ENCODE results near the gene LDHD. TPM values are rescaled to one million over a fixed set of nuclear protein-coding genes. Genes with fewer than 3 reads are reported as not detected.

The LDHD gene
- polyA plus RNA-seq, 1 donor (not counting 4 experiments of a cell fraction or from before 2014, with no cell fraction given): 0.34 TPM

DNA sequence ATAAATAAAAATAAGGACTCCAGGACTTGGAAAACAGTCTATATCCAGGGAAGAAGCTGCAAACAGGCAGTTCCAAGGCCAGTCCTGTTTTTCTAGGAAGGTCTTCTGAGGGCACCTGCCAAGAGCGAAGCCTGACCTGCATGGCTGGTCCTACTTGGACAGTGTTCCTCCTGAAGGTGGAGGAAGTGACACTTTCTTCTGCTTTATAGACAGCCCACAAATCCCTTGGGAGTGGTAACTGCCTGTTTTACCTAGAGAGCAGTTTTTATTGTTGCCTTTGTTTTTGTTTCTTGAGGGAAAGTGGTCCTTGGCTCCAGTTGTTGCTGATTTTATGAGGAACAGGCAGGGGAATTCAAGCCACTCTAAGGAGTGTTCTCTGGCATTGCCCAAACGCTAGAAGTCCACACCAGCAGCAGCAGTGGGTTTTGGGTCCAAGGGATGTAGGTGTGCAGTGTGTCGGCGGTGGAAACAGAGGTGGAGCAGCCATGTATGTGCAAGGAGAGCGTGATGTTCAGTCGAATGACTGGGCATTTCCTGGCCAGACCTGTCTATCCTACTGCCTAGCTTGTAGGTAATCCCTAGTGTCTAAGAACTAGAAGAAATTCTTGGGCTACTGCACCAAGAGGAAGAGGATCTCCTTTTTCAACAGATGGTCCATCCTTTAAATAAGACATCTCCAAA lies 35.3 kb downstream of the LDHD start:
- Histone ChIP-seq H3K27ac (ENCODE audit: control insufficient read depth, insufficient read depth, low read length) (no peak overlapping the region), H3K79me2 (ENCODE audit: control insufficient read depth, insufficient read depth, low read length) (peaks cover 18% of the 10 kb centered on the region)
- FAIRE-seq: no peak

DNA sequence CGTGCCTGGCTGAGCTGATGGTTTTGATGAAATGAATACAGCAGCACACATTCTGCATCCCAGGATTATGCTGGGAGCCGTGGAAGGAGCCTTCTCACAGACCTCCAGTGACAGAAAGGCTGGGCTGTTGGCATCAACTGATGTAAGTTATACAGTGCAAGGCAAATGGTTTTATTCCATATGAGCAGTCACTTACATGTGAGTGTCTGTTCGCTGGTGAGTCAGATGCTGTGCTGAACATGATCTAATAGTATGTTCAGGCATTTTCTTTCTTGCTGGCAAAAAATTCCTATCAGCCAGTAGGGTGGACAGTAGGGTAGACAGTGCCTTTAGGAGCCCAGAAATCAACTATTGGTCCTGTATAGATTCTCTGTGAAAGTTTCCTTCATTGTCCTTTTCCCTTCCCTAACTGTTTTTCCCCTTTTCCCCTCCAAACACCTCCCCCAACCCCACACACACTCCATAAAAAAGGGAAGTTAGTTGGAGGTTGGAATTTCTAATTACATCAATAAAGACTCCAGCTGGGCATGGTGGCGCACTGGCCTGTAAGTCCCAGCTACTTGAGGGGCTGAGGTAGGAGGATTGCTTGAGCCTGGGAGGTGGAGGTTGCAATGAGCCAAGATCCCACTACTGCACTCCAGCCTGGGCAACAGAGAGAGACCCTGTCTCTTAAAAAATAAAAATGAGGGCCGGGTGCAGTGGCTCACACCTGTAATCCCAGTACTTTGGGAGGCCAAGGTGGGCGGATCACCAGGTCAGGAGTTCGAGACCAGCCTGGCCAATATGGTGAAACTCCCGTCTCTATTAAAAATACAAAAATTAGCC lies 36.2 kb downstream of the LDHD start:
- Histone ChIP-seq H3K9me3 (ENCODE audit: control insufficient read depth, low read depth, low read length) (no peaks in the 10 kb centered on the region), H3K79me2 (ENCODE audit: control insufficient read depth, insufficient read depth, low read length) (peaks cover 25% of the 10 kb centered on the region), H3K9me1 (ENCODE audit: control insufficient read depth, extremely low read depth, insufficient read depth, low read length) (no peaks in the 10 kb centered on the region), H3K27ac (ENCODE audit: control insufficient read depth, insufficient read depth, low read length) (no peak overlapping the region), H2AFZ (ENCODE audit: control insufficient read depth, low read length) (no peak overlapping the region), H3K4me2 (ENCODE audit: control insufficient read depth, extremely low read depth, insufficient read depth, low read depth, low read length) (no peak overlapping the region), H3K36me3 (ENCODE audit: control insufficient read depth in 2 of 2, extremely low read depth in 1 of 2, insufficient read depth in 2 of 2, low read length in 2 of 2) (no peaks in the 10 kb centered on the region), H4K20me1 (ENCODE audit: control insufficient read depth, extremely low read depth, insufficient read depth, low read length) (no peaks in the 10 kb centered on the region), H3K27me3 (ENCODE audit: control insufficient read depth, extremely low read depth, insufficient read depth, low read length) (no peaks in the 10 kb centered on the region), H3K9ac (ENCODE audit: control insufficient read depth, extremely low read depth, insufficient read depth, low read length) (no peak overlapping the region), H3K4me1 (ENCODE audit: control insufficient read depth, extremely low read depth, insufficient read depth, low read length) (peaks cover 3% of the 10 kb centered on the region), H3K4me3 (ENCODE audit: control insufficient read depth in 2 of 3, extremely low read depth in 1 of 3, insufficient read depth in 2 of 3, low read depth in 1 of 3, low read length in 3 of 3) (no peak overlapping the region)
- dilution Hi-C loops (cut with MboI; ENCODE audit: extremely low pct_ligation_motif_present, low sequenced_read_pairs): no loop called here
- DNase-seq (ENCODE audit: low read depth, low spot score): no peak
- TF ChIP-seq EZH2 (IDR thresholded peaks at IDR 0.05; ENCODE audit: low read length): no peak
- TF ChIP-seq, protein P1, sequence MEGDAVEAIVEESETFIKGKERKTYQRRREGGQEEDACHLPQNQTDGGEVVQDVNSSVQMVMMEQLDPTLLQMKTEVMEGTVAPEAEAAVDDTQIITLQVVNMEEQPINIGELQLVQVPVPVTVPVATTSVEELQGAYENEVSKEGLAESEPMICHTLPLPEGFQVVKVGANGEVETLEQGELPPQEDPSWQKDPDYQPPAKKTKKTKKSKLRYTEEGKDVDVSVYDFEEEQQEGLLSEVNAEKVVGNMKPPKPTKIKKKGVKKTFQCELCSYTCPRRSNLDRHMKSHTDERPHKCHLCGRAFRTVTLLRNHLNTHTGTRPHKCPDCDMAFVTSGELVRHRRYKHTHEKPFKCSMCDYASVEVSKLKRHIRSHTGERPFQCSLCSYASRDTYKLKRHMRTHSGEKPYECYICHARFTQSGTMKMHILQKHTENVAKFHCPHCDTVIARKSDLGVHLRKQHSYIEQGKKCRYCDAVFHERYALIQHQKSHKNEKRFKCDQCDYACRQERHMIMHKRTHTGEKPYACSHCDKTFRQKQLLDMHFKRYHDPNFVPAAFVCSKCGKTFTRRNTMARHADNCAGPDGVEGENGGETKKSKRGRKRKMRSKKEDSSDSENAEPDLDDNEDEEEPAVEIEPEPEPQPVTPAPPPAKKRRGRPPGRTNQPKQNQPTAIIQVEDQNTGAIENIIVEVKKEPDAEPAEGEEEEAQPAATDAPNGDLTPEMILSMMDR (optimal IDR thresholded peaks at IDR 0.05 in 1 of 3, IDR thresholded peaks at IDR 0.05 in 1 of 3, conservative IDR thresholded peaks at IDR 0.05 in 1 of 3; ENCODE audit: extremely low read depth in 1 of 3, insufficient read depth in 2 of 3, low read length in 3 of 3): no peak
- FAIRE-seq: no peak

More for the DNA sequence above, 35.3 kb downstream of the LDHD start:
- dilution Hi-C loops (cut with MboI; ENCODE audit: extremely low pct_ligation_motif_present, low sequenced_read_pairs): no loop called here
- H3K9me3 ChIP-seq (ENCODE audit: control insufficient read depth, low read depth, low read length): no peaks in the 10 kb centered on the region
- no peak overlapping the region for H3K4me3 ChIP-seq (ENCODE audit: control insufficient read depth in 2 of 3, extremely low read depth in 1 of 3, insufficient read depth in 2 of 3, low read depth in 1 of 3, low read length in 3 of 3)
- H3K9ac ChIP-seq (ENCODE audit: control insufficient read depth, extremely low read depth, insufficient read depth, low read length): no peak overlapping the region
- TF ChIP-seq EZH2 (IDR thresholded peaks at IDR 0.05; ENCODE audit: low read length): no peak
- TF ChIP-seq, protein P1 (optimal IDR thresholded peaks at IDR 0.05 in 1 of 3, IDR thresholded peaks at IDR 0.05 in 1 of 3, conservative IDR thresholded peaks at IDR 0.05 in 1 of 3; ENCODE audit: extremely low read depth in 1 of 3, insufficient read depth in 2 of 3, low read length in 3 of 3): no peak
- H4K20me1 ChIP-seq (ENCODE audit: control insufficient read depth, extremely low read depth, insufficient read depth, low read length): no peaks in the 10 kb centered on the region
- H3K4me2 ChIP-seq (ENCODE audit: control insufficient read depth, extremely low read depth, insufficient read depth, low read depth, low read length): no peak overlapping the region
- no peaks in the 10 kb centered on the region for H3K27me3 ChIP-seq (ENCODE audit: control insufficient read depth, extremely low read depth, insufficient read depth, low read length)
- no peaks in the 10 kb centered on the region for H3K36me3 ChIP-seq (ENCODE audit: control insufficient read depth in 2 of 2, extremely low read depth in 1 of 2, insufficient read depth in 2 of 2, low read length in 2 of 2)
- H3K9me1 ChIP-seq (ENCODE audit: control insufficient read depth, extremely low read depth, insufficient read depth, low read length): no peaks in the 10 kb centered on the region
- H3K4me1 ChIP-seq (ENCODE audit: control insufficient read depth, extremely low read depth, insufficient read depth, low read length): peaks cover 3% of the 10 kb centered on the region
- no peak overlapping the region for H2AFZ ChIP-seq (ENCODE audit: control insufficient read depth, low read length)
- no peak for DNase-seq (ENCODE audit: low read depth, low spot score)

Measured in keratinocyte (primary cell).